ENCODE results near the gene GPR15LG.
A peak's percentile ranks its signal among the peaks of the same experiment; 100 is the strongest.
"Not testable (repeated sequence)": the region's sequence is repeated elsewhere in the genome, so short reads cannot be mapped to it uniquely, and the experiment has no call there.

GPR15LG gene

DNA sequence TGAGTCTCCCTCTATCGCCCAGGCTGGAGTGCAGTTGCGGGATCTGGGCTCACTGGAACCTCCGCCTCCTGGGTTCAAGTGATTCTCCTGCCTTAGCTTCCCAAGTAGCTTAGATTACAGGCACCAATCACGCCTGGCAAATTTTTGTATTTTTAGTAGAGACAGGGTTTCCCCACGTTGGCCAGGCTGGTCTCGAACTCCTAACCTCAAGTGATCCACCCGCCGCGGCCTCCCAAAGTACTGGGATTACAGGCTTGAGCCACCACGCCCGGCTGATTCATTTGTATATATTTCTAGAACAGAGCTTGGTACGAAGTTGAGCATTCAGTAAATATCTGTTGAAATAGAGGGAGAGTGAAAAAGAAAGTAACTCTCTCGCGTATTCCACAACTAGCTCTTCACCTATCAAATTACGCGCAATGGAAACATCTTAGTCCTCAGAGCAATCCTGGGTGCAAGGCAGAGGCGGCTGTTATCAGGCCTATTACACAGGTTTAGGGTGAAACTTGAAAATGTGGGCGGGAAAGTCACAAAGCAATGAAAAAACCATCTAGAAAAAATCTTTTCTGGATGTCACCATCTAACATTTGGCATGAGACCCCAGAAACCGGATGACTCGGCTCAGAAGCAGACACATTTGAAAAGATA lies 35.0 kb upstream of the GPR15LG start:
- Histone ChIP-seq H3K9me3 (no peaks in the 10 kb centered on the region), H3K27ac (peak overlapping the region; percentile 89 to 96), H3K36me3 (peaks cover 10 to 17% (median 13%) of the 10 kb centered on the region in 3 donors), H3K4me3 (peak overlapping the region; percentile 76 to 83), H3K27me3 (no peaks in the 10 kb centered on the region), H3K4me1 (peaks cover 0 to 18% (median 14%) of the 10 kb centered on the region in 4 donors)
- intact Hi-C loops (cut with DNase I; ENCODE audit: low total_unique reads) = no loop called here
- DNase-seq = peak in 1 of 2 donors; percentile 22
- TF ChIP-seq, protein P1, sequence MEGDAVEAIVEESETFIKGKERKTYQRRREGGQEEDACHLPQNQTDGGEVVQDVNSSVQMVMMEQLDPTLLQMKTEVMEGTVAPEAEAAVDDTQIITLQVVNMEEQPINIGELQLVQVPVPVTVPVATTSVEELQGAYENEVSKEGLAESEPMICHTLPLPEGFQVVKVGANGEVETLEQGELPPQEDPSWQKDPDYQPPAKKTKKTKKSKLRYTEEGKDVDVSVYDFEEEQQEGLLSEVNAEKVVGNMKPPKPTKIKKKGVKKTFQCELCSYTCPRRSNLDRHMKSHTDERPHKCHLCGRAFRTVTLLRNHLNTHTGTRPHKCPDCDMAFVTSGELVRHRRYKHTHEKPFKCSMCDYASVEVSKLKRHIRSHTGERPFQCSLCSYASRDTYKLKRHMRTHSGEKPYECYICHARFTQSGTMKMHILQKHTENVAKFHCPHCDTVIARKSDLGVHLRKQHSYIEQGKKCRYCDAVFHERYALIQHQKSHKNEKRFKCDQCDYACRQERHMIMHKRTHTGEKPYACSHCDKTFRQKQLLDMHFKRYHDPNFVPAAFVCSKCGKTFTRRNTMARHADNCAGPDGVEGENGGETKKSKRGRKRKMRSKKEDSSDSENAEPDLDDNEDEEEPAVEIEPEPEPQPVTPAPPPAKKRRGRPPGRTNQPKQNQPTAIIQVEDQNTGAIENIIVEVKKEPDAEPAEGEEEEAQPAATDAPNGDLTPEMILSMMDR (IDR thresholded peaks at IDR 0.05) = no peak

DNA sequence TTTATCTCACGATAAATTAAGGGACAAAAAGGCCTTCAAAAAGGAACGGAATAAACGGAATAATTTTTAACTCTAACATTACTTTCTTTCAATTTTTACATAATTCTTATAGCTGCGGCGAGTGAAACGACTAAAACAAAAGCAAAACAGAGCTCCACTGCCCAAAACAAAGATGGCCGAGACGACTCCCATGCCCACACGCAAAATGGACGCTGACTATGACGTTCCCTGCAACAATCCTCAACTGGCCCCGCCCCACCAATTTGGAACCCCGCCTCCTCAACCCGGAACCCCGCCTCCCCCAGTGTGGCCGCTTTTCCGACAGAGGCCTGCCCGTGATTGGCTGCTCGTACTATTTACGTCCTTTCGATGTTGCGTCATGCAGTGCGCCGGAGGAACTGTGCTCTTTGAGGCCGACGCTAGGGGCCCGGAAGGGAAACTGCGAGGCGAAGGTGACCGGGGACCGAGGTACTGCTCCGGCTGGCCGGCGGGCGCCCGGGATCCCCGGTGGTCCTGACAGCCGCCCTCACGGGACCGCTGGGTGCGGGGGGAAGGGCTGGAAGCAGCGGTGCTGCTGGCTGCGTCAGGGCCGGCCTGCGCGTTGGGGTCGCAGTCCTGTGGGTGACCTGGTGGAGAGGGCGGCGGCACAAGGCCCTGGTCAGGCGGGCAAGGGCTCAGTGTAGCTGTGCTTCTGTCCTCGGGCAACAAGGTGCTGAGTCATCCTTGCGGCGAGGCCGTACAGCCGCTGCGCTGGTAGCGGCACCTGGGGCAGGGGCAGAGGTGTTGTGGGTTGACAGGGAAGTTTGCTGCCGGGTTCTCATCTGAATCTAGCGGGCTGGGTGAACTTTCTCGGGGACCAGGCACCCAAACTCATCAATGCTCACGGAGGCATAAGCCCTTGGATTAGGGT lies 34.2 kb upstream of the GPR15LG start, which contains the start of gene GHITM:
TSS of gene GHITM (plus strand) at position 384 of the 910 bp plus-strand sequence. CDS start 1,992 bp downstream, outside the sequence.
- TF ChIP-seq, protein P1 (IDR thresholded peaks at IDR 0.05) = peak; percentile 39 to 57
- intact Hi-C loops (cut with DNase I; ENCODE audit: low total_unique reads) = no loop called here
- no peaks in the 10 kb centered on the region for H3K27me3 ChIP-seq
- H3K36me3 ChIP-seq = peaks cover 18 to 25% (median 20%) of the 10 kb centered on the region in 3 donors
- no peaks in the 10 kb centered on the region for H3K9me3 ChIP-seq
- peaks cover 0 to 18% (median 14%) of the 10 kb centered on the region in 4 donors for H3K4me1 ChIP-seq
- DNase-seq = peak; percentile 99
- peak within 1 kb of the TSS; percentile 89 to 96 for H3K27ac ChIP-seq
- H3K4me3 ChIP-seq = peak within 1 kb of the TSS; percentile 76 to 83

DNA sequence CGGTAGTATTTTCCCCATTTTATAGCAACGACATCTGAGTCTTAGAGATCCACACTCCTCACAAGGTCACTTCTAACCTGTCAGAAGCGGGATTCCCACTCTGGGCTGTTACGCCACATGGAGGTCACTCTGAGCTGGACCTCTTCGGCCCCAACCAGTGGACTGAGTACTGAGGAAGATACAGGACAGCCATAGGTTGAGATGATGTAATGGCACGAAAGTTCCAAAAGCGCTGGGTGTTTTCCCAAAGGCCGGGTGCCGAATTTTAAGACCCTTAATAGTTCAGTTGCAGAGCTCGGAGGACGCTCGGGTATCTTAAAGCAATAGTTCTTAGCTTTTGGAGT lies 33.6 kb upstream of the GPR15LG start:
- no peak for DNase-seq
- peaks cover 24 to 31% (median 27%) of the 10 kb centered on the region in 3 donors for H3K36me3 ChIP-seq
- H3K9me3 ChIP-seq = no peaks in the 10 kb centered on the region
- H3K27ac ChIP-seq = peak overlapping the region; percentile 89 to 96
- peak overlapping the region; percentile 76 to 83 for H3K4me3 ChIP-seq
- intact Hi-C loops (cut with DNase I; ENCODE audit: low total_unique reads) = no loop called here
- TF ChIP-seq, protein P1 (IDR thresholded peaks at IDR 0.05) = no peak
- peaks cover 0 to 18% (median 14%) of the 10 kb centered on the region in 4 donors for H3K4me1 ChIP-seq
- H3K27me3 ChIP-seq = no peaks in the 10 kb centered on the region

DNA sequence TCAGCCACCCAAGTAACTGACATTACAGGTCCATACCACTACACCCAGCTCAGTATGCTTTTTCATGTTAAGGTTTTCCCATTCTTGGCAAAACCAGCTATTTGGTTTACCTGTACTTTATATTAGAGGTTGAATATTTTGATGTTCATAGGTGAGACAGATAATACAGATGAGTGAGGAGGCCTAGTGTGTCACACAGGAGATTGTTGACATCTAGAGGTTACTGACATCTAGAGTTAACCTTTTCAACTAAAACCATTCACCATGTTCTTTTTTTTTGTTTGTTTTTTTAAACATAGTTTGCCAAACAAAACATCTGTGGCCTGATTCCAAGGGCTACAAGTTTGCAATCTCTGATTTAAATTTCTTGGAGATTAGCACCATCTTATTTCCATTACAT lies 26.3 kb upstream of the GPR15LG start:
- H3K9me3 ChIP-seq = no peaks in the 10 kb centered on the region
- no peak overlapping the region for H3K27ac ChIP-seq
- TF ChIP-seq, protein P1 (IDR thresholded peaks at IDR 0.05) = no peak
- DNase-seq = no peak
- H3K36me3 ChIP-seq = peaks cover 89 to 92% (median 91%) of the 10 kb centered on the region in 3 donors
- H3K4me1 ChIP-seq = no peaks in the 10 kb centered on the region
- intact Hi-C loops (cut with DNase I; ENCODE audit: low total_unique reads) = no loop called here
- H3K4me3 ChIP-seq = no peak overlapping the region
- no peaks in the 10 kb centered on the region for H3K27me3 ChIP-seq

DNA sequence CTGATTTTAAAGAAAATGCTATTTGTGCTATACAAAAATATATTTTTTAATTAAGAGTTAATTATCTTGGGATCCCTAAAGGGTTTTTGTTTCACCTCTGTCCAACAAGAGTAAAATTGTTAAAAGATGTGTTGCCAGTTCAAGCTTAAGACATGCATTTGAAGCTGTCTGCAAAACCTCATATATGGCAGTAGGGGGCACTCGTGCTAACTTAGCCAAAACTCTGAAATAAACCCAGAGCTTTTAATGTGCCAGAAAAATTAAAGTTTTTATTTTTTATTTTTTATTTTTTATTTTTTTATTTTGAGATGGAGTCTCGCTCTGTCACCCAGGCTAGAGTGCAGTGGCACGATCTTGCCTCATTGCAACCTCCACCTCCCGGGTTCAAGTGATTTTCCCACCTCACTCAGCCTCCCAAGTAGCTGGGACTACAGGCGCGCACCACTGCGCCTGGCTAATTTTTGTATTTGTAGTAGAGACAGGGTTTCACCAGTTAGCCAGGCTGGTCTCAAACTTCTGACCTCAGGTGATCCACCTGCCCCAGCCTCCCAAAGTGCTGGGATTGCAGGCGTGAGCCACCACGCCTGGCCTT lies 25.5 kb upstream of the GPR15LG start:
- not testable (repeated sequence) for DNase-seq

More for the DNA sequence above, 25.5 kb upstream of the GPR15LG start:
- H3K27me3 ChIP-seq; H3K9me3 ChIP-seq; H3K4me1 ChIP-seq; H3K4me3 ChIP-seq; H3K27ac ChIP-seq; intact Hi-C loops (cut with DNase I; ENCODE audit: low total_unique reads): not testable (repeated sequence)
- H3K36me3 ChIP-seq = peaks cover 89 to 94% (median 92%) of the 10 kb centered on the region in 3 donors
- TF ChIP-seq, protein P1 (IDR thresholded peaks at IDR 0.05) = peak; percentile 37 to 48

Data from tibial artery (tissue), 4 donors.